ENCODE measurements around the gene NABP1. TPM values are rescaled to one million over a fixed set of nuclear protein-coding genes. Genes with fewer than 3 reads are reported as not detected.

Gene NABP1
- total RNA-seq, 1 experiment from 2014 or later = 3.2 TPM

GRCh38 chr2:191664823-191665677 is 12.9 kb upstream of the NABP1 start:
- Histone ChIP-seq H2AK5ac (ENCODE audit: insufficient read length, low read length) (no peak overlapping the region), H3K14ac (ENCODE audit: insufficient read depth, low read length) (no peak overlapping the region), H2BK120ac (ENCODE audit: low read depth, low read length, poor library complexity, severe bottlenecking) (no peak overlapping the region), H4K91ac (ENCODE audit: insufficient read length, low read depth, low read length) (no peak overlapping the region), H3K4me2 (ENCODE audit: insufficient read depth, insufficient read length, low read length) (no peak overlapping the region), H4K5ac (ENCODE audit: insufficient read length, low read depth, low read length) (no peak overlapping the region), H3K9me3 (ENCODE audit: control insufficient read depth, low read depth, low read length) (no peaks in the 10 kb centered on the region), H4K20me1 (ENCODE audit: control insufficient read depth, insufficient read depth, insufficient read length) (no peaks in the 10 kb centered on the region), H3K79me1 (ENCODE audit: insufficient read depth, low read depth, low read length, poor library complexity, severe bottlenecking) (no peaks in the 10 kb centered on the region), H3K27ac (ENCODE audit: insufficient read length, low read depth, low read length) (no peak overlapping the region), H3K79me2 (ENCODE audit: insufficient read depth, low read length) (no peaks in the 10 kb centered on the region), H3K27me3 (ENCODE audit: insufficient read depth, low read length) (no peaks in the 10 kb centered on the region), H3T11ph (ENCODE audit: low read length) (no peak overlapping the region), H2BK12ac (ENCODE audit: insufficient read length, low read depth, low read length) (no peak overlapping the region), H3K23me2 (ENCODE audit: insufficient read length, low read depth, low read length, poor library complexity, severe bottlenecking) (no peaks in the 10 kb centered on the region), H3K4me1 (ENCODE audit: insufficient read depth, low read length) (no peaks in the 10 kb centered on the region), H4K8ac (replicated peaks; ENCODE audit: insufficient read length, low read depth, low read length) (no peak overlapping the region), H3K4ac (ENCODE audit: low read depth, low read length) (no peak overlapping the region), H3K9ac (ENCODE audit: extremely low read depth, insufficient read length, low read length) (no peak overlapping the region), H3K18ac (ENCODE audit: insufficient read length, low read depth, low read length) (no peak overlapping the region), H2BK5ac (ENCODE audit: insufficient read length, low read length) (no peak overlapping the region), H3K23ac (ENCODE audit: insufficient read length, low read depth, low read length) (no peak overlapping the region), H3K56ac (ENCODE audit: insufficient read length, low read depth, low read length) (no peak overlapping the region), H2AFZ (ENCODE audit: low read length) (no peak overlapping the region), H2BK20ac (ENCODE audit: low read depth, low read length, poor library complexity, severe bottlenecking) (no peak overlapping the region), H2BK15ac (ENCODE audit: low read depth, low read length) (no peak overlapping the region)
- DNase-seq = no peak
- H3K36me3 Mint-ChIP-seq (ENCODE audit: insufficient read depth in 1 of 3, low read depth in 3 of 3) = no peaks in the 10 kb centered on the region
- peaks cover 0 to 4% of the 10 kb centered on the region in 2 experiments; a peak in 2 of 4 replicates for H3K4me1 Mint-ChIP-seq
- TF ChIP-seq, protein P1, sequence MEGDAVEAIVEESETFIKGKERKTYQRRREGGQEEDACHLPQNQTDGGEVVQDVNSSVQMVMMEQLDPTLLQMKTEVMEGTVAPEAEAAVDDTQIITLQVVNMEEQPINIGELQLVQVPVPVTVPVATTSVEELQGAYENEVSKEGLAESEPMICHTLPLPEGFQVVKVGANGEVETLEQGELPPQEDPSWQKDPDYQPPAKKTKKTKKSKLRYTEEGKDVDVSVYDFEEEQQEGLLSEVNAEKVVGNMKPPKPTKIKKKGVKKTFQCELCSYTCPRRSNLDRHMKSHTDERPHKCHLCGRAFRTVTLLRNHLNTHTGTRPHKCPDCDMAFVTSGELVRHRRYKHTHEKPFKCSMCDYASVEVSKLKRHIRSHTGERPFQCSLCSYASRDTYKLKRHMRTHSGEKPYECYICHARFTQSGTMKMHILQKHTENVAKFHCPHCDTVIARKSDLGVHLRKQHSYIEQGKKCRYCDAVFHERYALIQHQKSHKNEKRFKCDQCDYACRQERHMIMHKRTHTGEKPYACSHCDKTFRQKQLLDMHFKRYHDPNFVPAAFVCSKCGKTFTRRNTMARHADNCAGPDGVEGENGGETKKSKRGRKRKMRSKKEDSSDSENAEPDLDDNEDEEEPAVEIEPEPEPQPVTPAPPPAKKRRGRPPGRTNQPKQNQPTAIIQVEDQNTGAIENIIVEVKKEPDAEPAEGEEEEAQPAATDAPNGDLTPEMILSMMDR (conservative IDR thresholded peaks at IDR 0.05) = no peak
- no peak overlapping the region for H3K27ac Mint-ChIP-seq
- no peak overlapping the region for H3K4me3 Mint-ChIP-seq
- H3K9me3 Mint-ChIP-seq = no peaks in the 10 kb centered on the region; a peak in 1 of 5 replicates
- H3K27me3 Mint-ChIP-seq (ENCODE audit: low read depth) = no peaks in the 10 kb centered on the region; the same call in 1 of the 2 replicates

Data from H9 (cell line).